ENCODE measurements around the gene CBLC.
"Not testable (repeated sequence)": the region's sequence is repeated elsewhere in the genome, so short reads cannot be mapped to it uniquely, and the experiment has no call there.

The CBLC gene

GRCh38 chr19:44765949-44766335 lies 11.7 kb upstream of the CBLC start:
- no peak for DNase-seq

DNA sequence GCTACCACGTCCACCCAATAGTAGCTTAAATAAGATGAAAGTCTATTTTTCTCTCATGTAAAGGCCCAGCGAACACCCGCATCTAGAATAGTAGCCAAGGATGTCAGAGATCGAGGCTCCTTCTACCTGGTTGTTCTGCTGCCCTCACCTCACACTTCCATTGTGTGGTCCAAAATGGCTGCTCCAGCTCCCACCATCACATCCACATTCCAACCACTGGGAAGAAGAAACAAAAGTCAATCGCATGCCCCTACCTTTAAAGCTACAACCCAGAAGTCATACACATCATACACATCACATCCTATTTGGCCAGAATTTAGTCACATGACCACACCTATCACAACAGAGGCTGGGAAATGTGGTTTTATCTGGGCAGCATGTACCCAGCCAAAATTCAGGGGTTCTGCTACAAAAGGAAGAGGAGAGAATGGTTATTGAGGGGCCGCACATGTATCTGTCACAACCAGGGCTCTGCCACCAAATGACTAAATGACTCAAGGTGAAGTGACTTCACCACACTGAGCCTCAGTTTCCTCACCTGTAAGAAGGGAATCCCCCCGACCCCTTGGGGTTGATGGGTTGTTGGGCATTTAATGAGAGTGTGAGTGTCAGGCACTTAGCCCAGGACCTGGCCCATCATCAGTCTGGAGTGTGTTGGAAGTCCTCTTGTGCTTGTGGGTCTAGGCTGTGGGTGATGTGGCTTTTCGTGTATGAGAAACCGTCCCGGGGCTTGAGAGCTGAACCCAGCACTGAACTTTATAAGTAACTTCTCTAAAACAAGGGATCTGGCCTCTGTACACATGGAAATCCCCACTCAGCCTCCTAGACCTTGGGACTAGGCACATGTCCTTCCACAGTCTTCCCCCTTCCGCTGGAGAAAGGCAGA lies 10.2 kb upstream of the CBLC start:
- DNase-seq: no peak

DNA sequence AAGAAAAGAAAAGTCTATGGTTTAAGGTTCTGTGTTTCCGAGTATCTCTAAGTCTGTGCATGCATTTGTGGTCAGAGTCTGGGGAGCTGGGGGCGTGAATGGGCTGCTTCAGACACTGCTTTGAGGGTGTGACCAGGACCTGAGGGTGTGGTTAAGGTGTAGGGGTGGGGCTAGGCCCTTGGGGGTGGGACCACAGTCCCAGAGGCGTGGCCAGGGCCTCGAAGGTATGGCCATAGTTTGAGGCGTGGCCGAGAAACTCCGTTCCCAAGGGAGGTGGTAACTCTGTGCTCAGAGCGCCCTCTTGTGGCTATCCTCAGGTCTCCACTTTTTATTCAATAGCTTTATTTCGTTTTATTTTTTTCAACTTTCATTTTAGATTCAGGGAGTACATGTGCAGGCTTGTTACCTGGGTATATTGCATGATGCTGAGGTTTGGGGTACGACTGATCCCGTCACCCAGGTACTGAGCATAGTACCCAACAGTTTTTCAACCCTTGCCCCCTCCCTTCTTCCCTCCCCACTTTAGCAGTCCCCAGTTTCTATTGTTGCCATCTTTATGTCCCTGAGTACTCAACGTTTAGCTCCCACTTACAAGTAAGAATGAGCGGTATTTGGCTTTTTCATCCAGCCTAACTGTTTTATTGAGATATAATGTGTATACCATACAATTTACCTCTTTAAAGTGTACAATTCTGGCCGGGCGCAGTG lies 7.0 kb upstream of the CBLC start:
- DNase-seq: peak; percentile 75

GRCh38 chr19:44772144-44772543 lies 5.5 kb upstream of the CBLC start:
- DNase-seq: not testable (repeated sequence)

- DNase-seq: no peak
Observed at GRCh38 chr19:44772959-44773358, 4.7 kb upstream of the CBLC start.

- DNase-seq: no peak
Observed at GRCh38 chr19:44775676-44776240, 1.9 kb upstream of the CBLC start.

GRCh38 chr19:44776402-44777096 lies 1.1 kb upstream of the CBLC start:
- no peak for DNase-seq

GRCh38 chr19:44779150-44779549 lies 1.5 kb downstream of the CBLC start:
- DNase-seq: no peak

DNA sequence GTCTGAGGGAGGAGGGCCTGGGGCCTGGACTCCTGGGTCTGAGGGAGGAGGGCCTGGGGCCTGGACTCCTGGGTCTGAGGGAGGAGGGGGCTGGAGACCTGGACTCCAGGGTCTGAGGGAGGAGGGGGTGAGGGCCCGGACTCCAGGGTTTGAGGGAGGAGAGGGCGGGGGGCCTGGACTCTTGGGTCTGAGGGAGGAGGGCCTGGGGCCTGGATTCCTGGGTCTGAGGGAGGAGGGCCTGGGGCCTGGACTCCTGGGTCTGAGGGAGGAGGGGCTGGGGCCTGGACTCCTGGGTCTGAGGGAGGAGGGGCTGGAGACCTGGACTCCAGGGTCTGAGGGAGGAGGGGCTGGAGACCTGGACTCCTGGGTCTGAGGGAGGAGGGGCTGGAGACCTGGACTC lies 4.0 kb downstream of the CBLC start:
- DNase-seq: not testable (repeated sequence)

GRCh38 chr19:44782729-44783128 lies 5.0 kb downstream of the CBLC start:
- no peak for DNase-seq

GRCh38 chr19:44783545-44783944 lies 5.9 kb downstream of the CBLC start:
- DNase-seq: no peak

DNA sequence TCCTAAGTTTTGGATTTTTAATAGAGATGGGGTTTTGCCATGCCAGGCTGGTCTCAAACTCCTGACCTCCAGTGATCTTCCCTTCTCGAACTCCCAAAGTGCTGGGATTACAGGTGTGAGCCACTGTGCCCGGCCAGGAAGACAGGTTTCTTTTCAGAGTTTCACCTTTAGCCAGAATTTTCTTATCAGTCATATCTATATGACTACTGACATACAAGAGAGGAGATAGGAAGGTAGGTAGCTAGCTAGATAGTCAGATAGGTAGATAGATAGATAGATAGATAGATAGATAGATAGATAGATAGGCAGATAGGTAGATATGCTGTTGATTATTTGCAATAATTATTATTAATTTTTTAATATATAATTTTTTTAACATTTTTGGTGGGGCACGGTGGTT lies 7.6 kb downstream of the CBLC start:
- DNase-seq: no peak

DNA sequence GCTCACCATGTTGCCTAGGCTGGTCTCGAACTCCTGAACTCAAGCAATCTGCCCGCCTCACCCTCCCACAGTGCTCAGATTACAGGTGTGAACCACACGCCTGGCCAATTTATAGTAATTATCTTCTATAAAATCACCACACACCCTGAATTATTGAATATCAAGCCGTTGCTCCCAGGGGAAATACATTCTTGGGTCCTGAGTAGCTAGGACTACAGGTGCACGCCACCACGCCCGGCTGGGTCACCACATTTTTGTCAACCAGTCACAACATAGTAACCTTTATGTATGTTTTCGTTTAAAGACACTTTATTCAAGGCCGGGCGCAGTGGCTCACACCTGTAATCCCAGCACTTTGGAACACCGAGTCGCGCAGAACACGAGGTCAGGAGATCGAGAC lies 8.3 kb downstream of the CBLC start:
- DNase-seq: no peak

DNA sequence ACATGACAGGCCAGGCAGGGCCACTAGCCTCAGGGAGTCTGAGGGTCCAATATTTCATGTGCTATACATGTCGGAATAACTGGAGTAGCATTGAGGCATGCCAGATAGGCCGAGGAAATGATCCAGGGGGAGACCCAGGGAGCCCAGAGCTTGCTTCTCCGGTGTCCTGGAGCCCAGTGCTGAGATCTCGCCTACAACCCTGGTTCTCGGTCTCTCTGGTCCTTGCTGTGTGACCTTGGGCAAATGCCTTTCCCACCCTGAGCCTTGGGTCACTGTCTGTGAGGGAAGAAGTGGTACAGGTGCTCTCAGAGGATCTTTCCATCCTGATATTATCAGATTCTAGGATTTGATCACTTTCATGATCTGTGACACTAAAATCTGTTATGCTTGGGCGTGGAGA lies 11.3 kb downstream of the CBLC start:
- DNase-seq: no peak

GRCh38 chr19:44789943-44790483 lies 12.3 kb downstream of the CBLC start:
- DNase-seq: no peak

- no peak for DNase-seq
Observed at GRCh38 chr19:44792281-44792680, 14.6 kb downstream of the CBLC start.

GRCh38 chr19:44794610-44795009 lies 16.9 kb downstream of the CBLC start:
- DNase-seq: no peak

GRCh38 chr19:44795398-44795987 lies 17.8 kb downstream of the CBLC start:
- DNase-seq: no peak

- DNase-seq: no peak
Observed at GRCh38 chr19:44796701-44797115, 19.0 kb downstream of the CBLC start.

- no peak for DNase-seq
Observed at GRCh38 chr19:44799627-44800346, 22.1 kb downstream of the CBLC start.

- DNase-seq: peak; percentile 41
Observed at GRCh38 chr19:44800461-44800860, 22.8 kb downstream of the CBLC start.

Data from GF-D8 (cell line).